K562 (cell line): Measurements from ENCODE around the gene TCEAL5. TPM values are rescaled to one million over a fixed set of nuclear protein-coding genes. Genes with fewer than 3 reads are reported as not detected.

Experiments
- E2F4 ChIP-seq: sonication (generic); formaldehyde crosslinking; IDR thresholded peaks from 2 replicates; pipeline ENCODE4 v1.8.0; 2022; ENCODE audit warnings: mild to moderate bottlenecking, low read depth, missing genetic modification reagents
- E2F6 ChIP-seq, 2 experiments: IDR thresholded peaks; 2 replicates each; pipeline ENCODE4 v1.6.1; 2011; ENCODE audit warnings: borderline replicate concordance in 1 of 2, control low read depth in 1 of 2, low read depth in 1 of 2, low read length in 1 of 2, mild to moderate bottlenecking in 1 of 2, mixed read lengths in 1 of 2, moderate library complexity in 1 of 2; ENCODE audit not compliant: insufficient read depth in 1 of 2, insufficient read length in 1 of 2, poor library complexity in 1 of 2, severe bottlenecking in 1 of 2; ENCODE audit errors: extremely low read depth in 1 of 2
- EGR1 ChIP-seq: fragments of 450-650 bp; conservative IDR thresholded peaks from 2 replicates; pipeline ENCODE4 v1.6.1; 2017; ENCODE audit warnings: mild to moderate bottlenecking
- ETV1 ChIP-seq: fragments of 450-650 bp; conservative IDR thresholded peaks from 2 replicates; pipeline ENCODE4 v1.6.1; 2016; ENCODE audit warnings: missing genetic modification characterization, control low read depth, low read depth, missing compliant biosample characterization
- FOXK2 ChIP-seq, 2 experiments: fragments of 450-650 bp; IDR thresholded peaks in 1 of 2; conservative IDR thresholded peaks in 1 of 2; 2 replicates each; pipeline ENCODE4 v1.6.1; 2016; ENCODE audit warnings: low read depth in 2 of 2, mild to moderate bottlenecking in 1 of 2
- HDAC3 ChIP-seq: fragments of 450-650 bp; IDR thresholded peaks from 2 replicates; pipeline ENCODE4 v1.6.1; 2018; ENCODE audit warnings: borderline replicate concordance, mild to moderate bottlenecking, moderate library complexity; ENCODE audit not compliant: partially characterized antibody
- HMG20A ChIP-seq: fragments of 450-650 bp; formaldehyde crosslinking; conservative IDR thresholded peaks from 2 replicates; pipeline ENCODE4 v1.4.0; 2020; ENCODE audit warnings: mild to moderate bottlenecking, mixed read lengths
- KLF1 ChIP-seq: fragments of 450-650 bp; IDR thresholded peaks from 2 replicates; pipeline ENCODE4 v1.6.1; 2016; ENCODE audit warnings: missing genetic modification characterization, missing compliant biosample characterization
- NCOR1 ChIP-seq: fragments of 450-650 bp; IDR thresholded peaks from 2 replicates; pipeline ENCODE4 v1.6.1; 2016; ENCODE audit warnings: mild to moderate bottlenecking, moderate library complexity
- PKNOX1 ChIP-seq: fragments of 450-650 bp; IDR thresholded peaks from 2 replicates; pipeline ENCODE4 v1.6.1; 2016
- PPARD ChIP-seq: fragments of 250-450 bp; sonication (Bioruptor Pico); IDR thresholded peaks from 2 replicates; pipeline ENCODE4 v1.8.0; 2022; ENCODE audit warnings: inconsistent platforms, mild to moderate bottlenecking, moderate library complexity
- PRPF4 ChIP-seq: fragments of 200-400 bp; formaldehyde crosslinking; IDR thresholded peaks from one replicate; pipeline ENCODE4 v1.6.1; 2017; ENCODE audit warnings: low read length, low read depth, mild to moderate bottlenecking; ENCODE audit not compliant: insufficient read depth, poor library complexity, severe bottlenecking
- SAFB2 ChIP-seq: fragments of 200-400 bp; formaldehyde crosslinking; IDR thresholded peaks from 2 replicates; pipeline ENCODE4 v1.6.1; 2018; ENCODE audit warnings: borderline replicate concordance, low read length, low read depth, moderate library complexity; ENCODE audit not compliant: severe bottlenecking
- SMAD1 ChIP-seq: fragments of 150-350 bp; IDR thresholded peaks from 2 replicates; pipeline ENCODE4 v1.6.1; 2014; ENCODE audit warnings: low read length, low read depth; ENCODE audit not compliant: partially characterized antibody
- SMAD4 ChIP-seq: fragments of 250-450 bp; sonication (Bioruptor Pico); conservative IDR thresholded peaks from 2 replicates; pipeline ENCODE4 v1.8.0; 2021; ENCODE audit warnings: inconsistent platforms, mild to moderate bottlenecking, moderate library complexity
- TAF7 ChIP-seq: fragments of 450-650 bp; IDR thresholded peaks from 2 replicates; pipeline ENCODE4 v1.6.1; 2016; ENCODE audit warnings: missing genetic modification characterization, missing compliant biosample characterization
- TRIM24 ChIP-seq, 2 experiments: fragments of 450-650 bp; IDR thresholded peaks; 2 replicates each; pipeline ENCODE4 v1.6.1; 2016
- USF1 ChIP-seq: sonication (generic); formaldehyde crosslinking; IDR thresholded peaks from 2 replicates; pipeline ENCODE4 v1.9.0; 2022; ENCODE audit warnings: mild to moderate bottlenecking, missing genetic modification reagents
- VEZF1 ChIP-seq: fragments of 200-800 bp; sonication (Bioruptor generic); IDR thresholded peaks from 2 replicates; pipeline ENCODE4 v1.6.1; 2017; ENCODE audit warnings: missing genetic modification characterization, missing compliant biosample characterization
- ZBTB7A ChIP-seq: IDR thresholded peaks from 2 replicates; pipeline ENCODE4 v1.6.1; 2011; ENCODE audit warnings: low read depth, mild to moderate bottlenecking, low read length, moderate library complexity, borderline replicate concordance; ENCODE audit not compliant: control insufficient read depth
- ZNF778 ChIP-seq: fragments of 450-650 bp; formaldehyde crosslinking; IDR thresholded peaks from 2 replicates; pipeline ENCODE4 v1.4.0; 2020; ENCODE audit warnings: mild to moderate bottlenecking, moderate library complexity
- ZNF830 ChIP-seq: fragments of 250-450 bp; sonication (Bioruptor Pico); IDR thresholded peaks from 2 replicates; pipeline ENCODE4 v1.5.0; 2021; ENCODE audit warnings: mild to moderate bottlenecking
- polyA plus RNA-seq, 8 experiments: library from polyadenylated mRNA; depleted of rRNA in 4 of 8; stranded (reverse) in 5 of 8; unstranded in 3 of 8; fragments of >200 nt; fragmentation: Nextera tagmentation in 2 of 8; fragmentation: Illumina TruSeq in 1 of 8; extraction: Ambion mirVana in 2 of 8; extraction: Trizol in 1 of 8; gene quantifications; 2 replicates each; pipeline versions ENCODE4 v1.2.1 to v1.2.3, GENCODE V29; 2011 to 2014; ENCODE audit warnings: inconsistent platforms in 1 of 8, missing spikeins in 1 of 8
- total RNA-seq, 7 experiments: library from RNA; depleted of rRNA in 6 of 7; stranded (reverse); fragments of >200 nt in 6 of 7; fragmentation: Illumina TruSeq in 2 of 7; extraction: Trizol in 2 of 7; gene quantifications; 2 replicates each; pipeline versions ENCODE4 v1.2.1 to v1.2.3, GENCODE V29; 2011 to 2021; ENCODE audit warnings: low replicate concordance in 1 of 7

The TCEAL5 gene
- total and polyA plus RNA-seq, 9 of the 15 experiments (the other 6 are each of a cell fraction or from before 2014, with no cell fraction given), result 0.10 to 0.18 TPM; not detected in 7

GRCh38 chrX:103254171-103254824 lies 22.3 kb downstream of the TCEAL5 start (continued):
- no peak for TF ChIP-seq USF1 (CRISPR knock-in tag)
- no peak for TF ChIP-seq HMG20A (CRISPR knock-in tag)
- no peak for TF ChIP-seq KLF1 (tag)
- no peak for TF ChIP-seq PPARD (CRISPR knock-in tag)
- no peak for TF ChIP-seq E2F4 (CRISPR knock-in tag)
- no peak for TF ChIP-seq TRIM24 (IDR thresholded peaks at IDR 0.05)
- no peak for TF ChIP-seq PRPF4
- no peak for TF ChIP-seq E2F6 (IDR thresholded peaks at IDR 0.05; ENCODE audit: borderline replicate concordance in 1 of 2, extremely low read depth in 1 of 2, insufficient read depth in 1 of 2, insufficient read length in 1 of 2, low read depth in 1 of 2, low read length in 1 of 2, poor library complexity in 1 of 2, severe bottlenecking in 1 of 2)
- peak; percentile 22 for TF ChIP-seq HDAC3
- peak; percentile 19; the same call in 1 of the 2 replicates for TF ChIP-seq VEZF1
- TF ChIP-seq EGR1, result peak; percentile 51
- peak; percentile 52; the same call in 1 of the 2 replicates for TF ChIP-seq SMAD4 (CRISPR knock-in tag)
- no peak for TF ChIP-seq ZNF778 (CRISPR knock-in tag)
- TF ChIP-seq FOXK2 (conservative IDR thresholded peaks at IDR 0.05 in 1 of 2, IDR thresholded peaks at IDR 0.05 in 1 of 2; ENCODE audit: low read depth in 2 of 2), result no peak
- no peak for TF ChIP-seq TAF7 (tag)
- peak; percentile 88; the same call in 1 of the 2 replicates for TF ChIP-seq ZBTB7A
- TF ChIP-seq PKNOX1, result peak; percentile 43; the same call in 1 of the 2 replicates
- 0 out of 2 replicates have a peak, but pooled peaks have one; percentile 13 for TF ChIP-seq ZNF830 (CRISPR knock-in tag)
- TF ChIP-seq NCOR1, result peak; percentile 43
- peak; percentile 6 for TF ChIP-seq SMAD1
- peak; percentile 60 for TF ChIP-seq ETV1 (tag)
- no peak for TF ChIP-seq SAFB2
